ENCODE results near the gene SOAT2.

SOAT2 gene

GRCh38 chr12:53102883-53103807 lies at the start of gene SOAT2:
Gene SOAT2, plus strand, starts transcription at chr12:53103486. Its CDS starts 92 bp downstream, at chr12:53103578.
- DNase-seq (ENCODE audit: low read depth) = no peak

- no peak for DNase-seq (ENCODE audit: low read depth)
These were observed 49.0 kb upstream of the SOAT2 start for GRCh38 chr12:53054112-53054878.

- no peak for DNase-seq (ENCODE audit: low read depth)
These were observed 47.6 kb upstream of the SOAT2 start for GRCh38 chr12:53055471-53056266.

- no peak for DNase-seq (ENCODE audit: low read depth)
These were observed 47.0 kb upstream of the SOAT2 start for GRCh38 chr12:53056296-53056695.

- no peak for DNase-seq (ENCODE audit: low read depth)
These were observed 46.4 kb upstream of the SOAT2 start for GRCh38 chr12:53056901-53057300.

GRCh38 chr12:53057816-53058500 lies 45.3 kb upstream of the SOAT2 start:
- DNase-seq (ENCODE audit: low read depth) = no peak

- DNase-seq (ENCODE audit: low read depth) = no peak
These were observed 44.4 kb upstream of the SOAT2 start for GRCh38 chr12:53058674-53059433.

- no peak for DNase-seq (ENCODE audit: low read depth)
These were observed 43.7 kb upstream of the SOAT2 start for GRCh38 chr12:53059434-53060063.

GRCh38 chr12:53060064-53060720 lies 43.1 kb upstream of the SOAT2 start:
- no peak for DNase-seq (ENCODE audit: low read depth)

GRCh38 chr12:53060721-53061276 lies 42.5 kb upstream of the SOAT2 start:
- DNase-seq (ENCODE audit: low read depth) = no peak

- no peak for DNase-seq (ENCODE audit: low read depth)
These were observed 41.8 kb upstream of the SOAT2 start for GRCh38 chr12:53061404-53062010.

- no peak for DNase-seq (ENCODE audit: low read depth)
These were observed 41.0 kb upstream of the SOAT2 start for GRCh38 chr12:53062011-53062961.

- no peak for DNase-seq (ENCODE audit: low read depth)
These were observed 40.1 kb upstream of the SOAT2 start for GRCh38 chr12:53062977-53063707.

GRCh38 chr12:53063708-53064612 lies 39.3 kb upstream of the SOAT2 start:
- peak; percentile 98 for DNase-seq (ENCODE audit: low read depth)

- no peak for DNase-seq (ENCODE audit: low read depth)
These were observed 38.5 kb upstream of the SOAT2 start for GRCh38 chr12:53064613-53065436.

Measured in stromal cell of bone marrow (primary cell).